Ishikawa (cell line): ENCODE results near the gene WSB2.

Source experiments
- EP300 ChIP-seq: IDR thresholded peaks from 2 replicates; pipeline ENCODE4 v1.6.1; 2012; ENCODE audit warnings: borderline replicate concordance
- MAX ChIP-seq: IDR thresholded peaks from 2 replicates; pipeline ENCODE4 v1.6.1; 2012
- NFIC ChIP-seq: IDR thresholded peaks from 2 replicates; pipeline ENCODE4 v1.6.1; 2012
- RAD21 ChIP-seq: IDR thresholded peaks from 2 replicates; pipeline ENCODE4 v1.6.1; 2012; ENCODE audit warnings: low read depth
- YY1 ChIP-seq: IDR thresholded peaks from 2 replicates; pipeline ENCODE4 v1.6.1; 2012; ENCODE audit warnings: low read depth
- ZBTB7A ChIP-seq: IDR thresholded peaks from 2 replicates; pipeline ENCODE4 v1.6.1; 2012; ENCODE audit warnings: low read depth

GRCh38 chr12:117985182-117985581, 75.8 kb downstream of the WSB2 start:
- TF ChIP-seq YY1 (no peak), RAD21 (no peak), MAX (no peak), ZBTB7A (no peak), NFIC (no peak), EP300 (no peak)
